ENCODE results near the gene GLIS1. TPM values are rescaled to one million over a fixed set of nuclear protein-coding genes. Genes with fewer than 3 reads are reported as not detected.

GLIS1 gene
- total RNA-seq, 1 donor from 2014 or later = not detected

DNA sequence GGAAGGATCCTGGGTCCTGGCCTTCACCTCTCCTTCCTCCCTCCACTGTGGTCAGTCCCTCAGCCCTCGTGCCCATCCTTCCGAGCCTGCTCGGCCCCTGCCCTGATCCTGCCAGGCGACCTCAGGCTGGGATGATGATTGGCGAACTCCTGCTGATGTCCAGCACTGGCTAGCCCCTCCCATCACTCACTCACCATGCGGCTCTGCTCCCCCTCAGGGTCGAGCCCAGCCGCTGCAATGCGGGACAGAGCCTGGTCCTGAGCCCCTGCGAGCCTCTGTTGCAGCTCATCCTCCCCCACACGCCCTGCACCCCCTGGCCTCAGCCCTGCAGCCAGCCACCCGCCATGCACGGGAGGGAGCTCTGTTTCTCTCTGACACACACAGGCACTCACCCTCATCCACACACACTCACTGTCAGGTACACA lies 179.6 kb downstream of the GLIS1 start:
- Mint-ChIP-seq H3K4me3 (ENCODE audit: unreplicated experiment) (no peak overlapping the region), H3K27me3 (ENCODE audit: unreplicated experiment) (peaks cover 2% of the 10 kb centered on the region), H3K9me3 (ENCODE audit: unreplicated experiment) (no peaks in the 10 kb centered on the region), H3K36me3 (ENCODE audit: low read depth, unreplicated experiment) (no peaks in the 10 kb centered on the region), H3K27ac (ENCODE audit: unreplicated experiment) (no peak overlapping the region), H3K4me1 (ENCODE audit: unreplicated experiment) (peaks cover 11% of the 10 kb centered on the region)
- TF ChIP-seq, protein P1, sequence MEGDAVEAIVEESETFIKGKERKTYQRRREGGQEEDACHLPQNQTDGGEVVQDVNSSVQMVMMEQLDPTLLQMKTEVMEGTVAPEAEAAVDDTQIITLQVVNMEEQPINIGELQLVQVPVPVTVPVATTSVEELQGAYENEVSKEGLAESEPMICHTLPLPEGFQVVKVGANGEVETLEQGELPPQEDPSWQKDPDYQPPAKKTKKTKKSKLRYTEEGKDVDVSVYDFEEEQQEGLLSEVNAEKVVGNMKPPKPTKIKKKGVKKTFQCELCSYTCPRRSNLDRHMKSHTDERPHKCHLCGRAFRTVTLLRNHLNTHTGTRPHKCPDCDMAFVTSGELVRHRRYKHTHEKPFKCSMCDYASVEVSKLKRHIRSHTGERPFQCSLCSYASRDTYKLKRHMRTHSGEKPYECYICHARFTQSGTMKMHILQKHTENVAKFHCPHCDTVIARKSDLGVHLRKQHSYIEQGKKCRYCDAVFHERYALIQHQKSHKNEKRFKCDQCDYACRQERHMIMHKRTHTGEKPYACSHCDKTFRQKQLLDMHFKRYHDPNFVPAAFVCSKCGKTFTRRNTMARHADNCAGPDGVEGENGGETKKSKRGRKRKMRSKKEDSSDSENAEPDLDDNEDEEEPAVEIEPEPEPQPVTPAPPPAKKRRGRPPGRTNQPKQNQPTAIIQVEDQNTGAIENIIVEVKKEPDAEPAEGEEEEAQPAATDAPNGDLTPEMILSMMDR (IDR thresholded peaks at IDR 0.05; ENCODE audit: unreplicated experiment) = no peak
- DNase-seq (ENCODE audit: low spot score) = no peak

GRCh38 chr1:53558739-53559315 lies 180.1 kb downstream of the GLIS1 start:
- peaks cover 11% of the 10 kb centered on the region for H3K4me1 Mint-ChIP-seq (ENCODE audit: unreplicated experiment)

GRCh38 chr1:53557830-53558738 lies 180.9 kb downstream of the GLIS1 start:
- Mint-ChIP-seq H3K4me3 (ENCODE audit: unreplicated experiment) (no peak overlapping the region), H3K9me3 (ENCODE audit: unreplicated experiment) (no peaks in the 10 kb centered on the region), H3K36me3 (ENCODE audit: low read depth, unreplicated experiment) (no peaks in the 10 kb centered on the region), H3K27ac (ENCODE audit: unreplicated experiment) (no peak overlapping the region), H3K4me1 (ENCODE audit: unreplicated experiment) (peaks cover 6% of the 10 kb centered on the region), H3K27me3 (ENCODE audit: unreplicated experiment) (peaks cover 2% of the 10 kb centered on the region)
- TF ChIP-seq, protein P1 (IDR thresholded peaks at IDR 0.05; ENCODE audit: unreplicated experiment) = no peak
- DNase-seq (ENCODE audit: low spot score) = no peak

More at GRCh38 chr1:53558739-53559315, 180.1 kb downstream of the GLIS1 start:
- H3K27me3 Mint-ChIP-seq (ENCODE audit: unreplicated experiment) = peaks cover 2% of the 10 kb centered on the region
- TF ChIP-seq, protein P1 (IDR thresholded peaks at IDR 0.05; ENCODE audit: unreplicated experiment) = no peak
- H3K9me3 Mint-ChIP-seq (ENCODE audit: unreplicated experiment) = no peaks in the 10 kb centered on the region
- H3K36me3 Mint-ChIP-seq (ENCODE audit: low read depth, unreplicated experiment) = no peaks in the 10 kb centered on the region
- H3K27ac Mint-ChIP-seq (ENCODE audit: unreplicated experiment) = no peak overlapping the region
- no peak for DNase-seq (ENCODE audit: low spot score)
- H3K4me3 Mint-ChIP-seq (ENCODE audit: unreplicated experiment) = no peak overlapping the region

DNA sequence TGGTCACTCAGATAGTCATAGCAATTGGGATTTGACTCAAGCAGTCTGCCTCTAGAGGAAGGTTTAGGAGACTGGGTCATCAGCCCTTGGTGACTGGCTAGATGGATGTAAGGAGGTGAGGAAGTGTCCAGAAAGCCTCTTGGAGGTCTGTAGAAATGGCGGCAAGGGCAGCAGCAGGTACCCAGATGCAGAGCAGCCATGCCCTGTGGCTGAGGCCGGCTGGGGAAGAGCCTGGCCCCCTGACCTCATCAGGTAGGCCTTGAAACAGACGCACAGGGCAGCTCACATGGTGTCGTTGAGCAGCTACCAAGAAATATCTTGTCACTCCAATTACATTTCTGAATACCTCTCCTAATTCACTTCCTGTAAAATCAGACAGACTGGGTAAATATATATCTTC lies 181.6 kb downstream of the GLIS1 start:
- H3K4me1 Mint-ChIP-seq (ENCODE audit: unreplicated experiment) = peaks cover 6% of the 10 kb centered on the region
- no peaks in the 10 kb centered on the region for H3K36me3 Mint-ChIP-seq (ENCODE audit: low read depth, unreplicated experiment)
- no peak overlapping the region for H3K27ac Mint-ChIP-seq (ENCODE audit: unreplicated experiment)
- peaks cover 2% of the 10 kb centered on the region for H3K27me3 Mint-ChIP-seq (ENCODE audit: unreplicated experiment)
- no peak overlapping the region for H3K4me3 Mint-ChIP-seq (ENCODE audit: unreplicated experiment)
- TF ChIP-seq, protein P1 (IDR thresholded peaks at IDR 0.05; ENCODE audit: unreplicated experiment) = no peak
- no peak for DNase-seq (ENCODE audit: low spot score)
- H3K9me3 Mint-ChIP-seq (ENCODE audit: unreplicated experiment) = no peaks in the 10 kb centered on the region
